Smooth muscle cell (in vitro differentiated cells): ENCODE results near the gene RASA3. TPM values are rescaled to one million over a fixed set of nuclear protein-coding genes. Genes with fewer than 3 reads are reported as not detected.
"Not testable (repeated sequence)": the region's sequence is repeated elsewhere in the genome, so short reads cannot be mapped to it uniquely, and the experiment has no call there.

Experiments used
- DNase-seq: peaks from one replicate; lab custom pipeline; 2025; ENCODE audit not compliant: unreplicated experiment; lab: John Stamatoyannopoulos, UW
- H2AFZ ChIP-seq: fragments of 200-600 bp; sonication (generic); 2 replicates; pipeline ENCODE4 v1.6.0; 2016; ENCODE audit warnings: antibody characterized with exemption, low read depth, mild to moderate bottlenecking
- H3F3A ChIP-seq: fragments of 200-600 bp; sonication (generic); 2 replicates; pipeline ENCODE4 v1.6.0; 2017; ENCODE audit warnings: antibody characterized with exemption, low read depth
- H3K27ac ChIP-seq: fragments of 200-600 bp; sonication (generic); 2 replicates; pipeline ENCODE4 v1.5.1; 2016; ENCODE audit warnings: low read depth, mild to moderate bottlenecking
- H3K27me3 ChIP-seq: fragments of 200-600 bp; sonication (generic); 2 replicates; pipeline ENCODE4 v1.6.1; 2016; ENCODE audit warnings: low read depth, mild to moderate bottlenecking
- H3K36me3 ChIP-seq: fragments of 200-600 bp; sonication (generic); 2 replicates; pipeline ENCODE4 v1.5.1; 2016; ENCODE audit warnings: low read depth
- H3K4me1 ChIP-seq: fragments of 200-600 bp; sonication (generic); 2 replicates; pipeline ENCODE4 v1.5.1; 2016; ENCODE audit warnings: low read depth
- H3K4me2 ChIP-seq: fragments of 200-600 bp; sonication (generic); 2 replicates; pipeline ENCODE4 v1.6.0; 2016; ENCODE audit warnings: mild to moderate bottlenecking
- H3K4me3 ChIP-seq: fragments of 200-600 bp; sonication (generic); 2 replicates; pipeline ENCODE4 v1.5.1; 2016; ENCODE audit warnings: mild to moderate bottlenecking
- H3K79me2 ChIP-seq: fragments of 200-600 bp; sonication (generic); 2 replicates; pipeline ENCODE4 v1.6.0; 2016; ENCODE audit warnings: low read depth, mild to moderate bottlenecking
- H3K9ac ChIP-seq: fragments of 200-600 bp; sonication (generic); 2 replicates; pipeline ENCODE4 v1.6.0; 2016; ENCODE audit warnings: low read depth
- H3K9me3 ChIP-seq: fragments of 200-600 bp; sonication (generic); replicated peaks from 2 replicates; pipeline ENCODE4 v1.5.1; 2016; ENCODE audit warnings: low read depth
- H4K20me1 ChIP-seq: fragments of 200-600 bp; sonication (generic); 2 replicates; pipeline ENCODE4 v1.6.0; 2016; ENCODE audit warnings: low read depth
- WGBS: methylation state at CpG from one replicate; pipeline ENCODE4 v1.1.7; 2016; ENCODE audit warnings: low lambda C conversion rate; 5-methylcytosine and 5-hydroxymethylcytosine counted together
- polyA plus RNA-seq: library from polyadenylated mRNA; unstranded; fragments of >200 nt; fragmentation: Nextera tagmentation; extraction: Ambion mirVana; gene quantifications from 2 replicates; pipeline ENCODE4 v1.2.1, GENCODE V29; 2016
- total RNA-seq: library from RNA; depleted of rRNA; stranded (reverse); fragments of >200 nt; gene quantifications from 2 replicates; pipeline ENCODE4 v1.2.3, GENCODE V29; 2014
- TF ChIP-seq, protein P1 (sequence below): fragments of 200-600 bp; sonication (generic); IDR thresholded peaks from 2 replicates; pipeline ENCODE4 v1.5.1; 2017; ENCODE audit warnings: borderline replicate concordance, mild to moderate bottlenecking, antibody characterized with exemption; ENCODE audit not compliant: insufficient read depth, poor library complexity, severe bottlenecking

RASA3 gene
- total and polyA plus RNA-seq, 2 experiments from 2014 or later: 21.3 to 26.8 TPM

DNA sequence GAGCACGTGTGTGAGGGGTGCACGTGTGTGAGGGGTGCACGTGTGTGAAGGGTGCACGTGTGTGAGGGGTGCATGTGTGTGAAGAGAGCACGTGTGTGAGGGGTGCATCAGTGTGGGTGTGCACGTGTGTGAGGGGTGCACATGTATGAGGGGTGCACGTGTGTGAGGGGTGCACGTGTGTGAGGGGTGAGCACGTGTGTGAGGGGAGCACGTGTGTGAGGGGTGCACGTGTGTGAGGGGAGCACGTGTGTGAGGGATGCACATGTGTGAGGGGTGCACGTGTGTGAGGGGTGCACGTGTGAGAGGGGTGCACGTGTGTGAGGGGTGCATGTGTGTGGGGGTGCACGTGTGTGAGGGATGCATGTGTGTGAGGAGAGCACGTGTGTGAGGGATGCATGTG lies 15.7 kb downstream of the RASA3 start:
- Histone ChIP-seq H3K27me3 (no peaks in the 10 kb centered on the region), H2AFZ (no peak overlapping the region), H3K4me3 (no peak overlapping the region), H3K27ac (no peak overlapping the region), H3K4me2 (no peak overlapping the region), H3K9me3 (no peaks in the 10 kb centered on the region), H3K36me3 (no peaks in the 10 kb centered on the region), H4K20me1 (peaks cover 24% of the 10 kb centered on the region), H3K4me1 (peaks cover 30% of the 10 kb centered on the region), H3K9ac (no peak overlapping the region), H3K79me2 (peaks cover 43% of the 10 kb centered on the region), H3F3A (peaks cover 11% of the 10 kb centered on the region)
- 97% methylated on average over 14 of the region's 17 CpGs for WGBS
- TF ChIP-seq, protein P1, sequence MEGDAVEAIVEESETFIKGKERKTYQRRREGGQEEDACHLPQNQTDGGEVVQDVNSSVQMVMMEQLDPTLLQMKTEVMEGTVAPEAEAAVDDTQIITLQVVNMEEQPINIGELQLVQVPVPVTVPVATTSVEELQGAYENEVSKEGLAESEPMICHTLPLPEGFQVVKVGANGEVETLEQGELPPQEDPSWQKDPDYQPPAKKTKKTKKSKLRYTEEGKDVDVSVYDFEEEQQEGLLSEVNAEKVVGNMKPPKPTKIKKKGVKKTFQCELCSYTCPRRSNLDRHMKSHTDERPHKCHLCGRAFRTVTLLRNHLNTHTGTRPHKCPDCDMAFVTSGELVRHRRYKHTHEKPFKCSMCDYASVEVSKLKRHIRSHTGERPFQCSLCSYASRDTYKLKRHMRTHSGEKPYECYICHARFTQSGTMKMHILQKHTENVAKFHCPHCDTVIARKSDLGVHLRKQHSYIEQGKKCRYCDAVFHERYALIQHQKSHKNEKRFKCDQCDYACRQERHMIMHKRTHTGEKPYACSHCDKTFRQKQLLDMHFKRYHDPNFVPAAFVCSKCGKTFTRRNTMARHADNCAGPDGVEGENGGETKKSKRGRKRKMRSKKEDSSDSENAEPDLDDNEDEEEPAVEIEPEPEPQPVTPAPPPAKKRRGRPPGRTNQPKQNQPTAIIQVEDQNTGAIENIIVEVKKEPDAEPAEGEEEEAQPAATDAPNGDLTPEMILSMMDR: no peak
- no peak for DNase-seq

DNA sequence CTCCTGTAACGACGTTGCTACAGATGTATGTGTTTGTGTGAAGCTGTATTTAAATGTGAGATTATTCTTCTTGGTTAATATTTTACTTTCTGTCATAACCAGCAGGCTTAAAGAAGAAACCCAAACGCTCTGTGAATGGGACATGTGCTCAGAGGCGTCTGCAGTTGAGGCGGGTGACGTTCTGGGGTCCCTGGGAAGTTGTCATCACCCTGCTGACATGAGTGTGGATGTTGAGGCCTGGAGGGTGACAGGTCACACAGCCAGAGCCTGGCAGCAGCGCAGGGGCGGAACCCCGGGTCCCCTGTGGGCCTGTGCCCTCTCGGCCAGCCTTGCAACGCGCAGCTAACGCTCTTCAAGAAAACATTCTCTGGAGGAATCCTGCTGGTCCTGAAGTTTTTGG lies 16.6 kb downstream of the RASA3 start:
- Histone ChIP-seq H3K27ac (peak overlapping the region; percentile 93), H3K4me3 (no peak overlapping the region), H3K9ac (peak overlapping the region; percentile 73), H2AFZ (no peak overlapping the region), H3K79me2 (peaks cover 39% of the 10 kb centered on the region), H3K4me2 (peak overlapping the region; percentile 76), H3K9me3 (no peaks in the 10 kb centered on the region), H3K4me1 (peaks cover 27% of the 10 kb centered on the region), H3K36me3 (no peaks in the 10 kb centered on the region), H3K27me3 (no peaks in the 10 kb centered on the region), H3F3A (peaks cover 4% of the 10 kb centered on the region), H4K20me1 (peaks cover 26% of the 10 kb centered on the region)
- TF ChIP-seq, protein P1: no peak
- 78% methylated on average over 13 of the region's 13 CpGs for WGBS
- DNase-seq: no peak

DNA sequence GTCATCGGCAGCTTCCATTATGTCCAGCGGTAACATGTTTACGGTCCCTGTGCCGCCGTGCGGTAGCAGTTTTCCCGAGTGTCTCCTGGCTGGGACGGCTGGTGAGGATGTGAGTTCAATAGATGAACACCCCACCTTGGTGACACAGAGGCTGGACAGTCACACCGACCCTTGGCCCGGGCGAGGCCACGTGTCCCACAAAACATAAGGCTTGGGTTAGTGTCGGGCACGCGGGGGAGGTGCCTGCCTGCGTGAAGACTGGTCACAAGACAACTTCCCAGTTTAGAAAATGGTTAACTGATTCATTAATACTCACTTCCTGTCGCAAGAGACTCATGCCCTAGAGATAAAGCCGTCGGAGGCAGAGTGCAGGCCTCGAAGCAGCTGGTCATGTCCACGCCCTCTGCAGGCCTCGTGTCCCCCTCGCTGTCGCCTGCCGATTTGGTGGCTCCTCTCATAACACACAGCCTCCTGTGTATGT lies 17.2 kb downstream of the RASA3 start:
- DNase-seq: no peak
- TF ChIP-seq, protein P1: peak; percentile 20
- Histone ChIP-seq H3K4me3 (no peak overlapping the region), H3K27ac (peak overlapping the region; percentile 93), H3F3A (no peaks in the 10 kb centered on the region), H3K9me3 (no peaks in the 10 kb centered on the region), H3K4me1 (peaks cover 23% of the 10 kb centered on the region), H3K4me2 (peak overlapping the region; percentile 76), H3K9ac (peak overlapping the region; percentile 73), H3K36me3 (no peaks in the 10 kb centered on the region), H3K27me3 (no peaks in the 10 kb centered on the region), H3K79me2 (peaks cover 42% of the 10 kb centered on the region), H2AFZ (no peak overlapping the region), H4K20me1 (peaks cover 32% of the 10 kb centered on the region)
- WGBS: 33% methylated on average over 25 of the region's 25 CpGs

DNA sequence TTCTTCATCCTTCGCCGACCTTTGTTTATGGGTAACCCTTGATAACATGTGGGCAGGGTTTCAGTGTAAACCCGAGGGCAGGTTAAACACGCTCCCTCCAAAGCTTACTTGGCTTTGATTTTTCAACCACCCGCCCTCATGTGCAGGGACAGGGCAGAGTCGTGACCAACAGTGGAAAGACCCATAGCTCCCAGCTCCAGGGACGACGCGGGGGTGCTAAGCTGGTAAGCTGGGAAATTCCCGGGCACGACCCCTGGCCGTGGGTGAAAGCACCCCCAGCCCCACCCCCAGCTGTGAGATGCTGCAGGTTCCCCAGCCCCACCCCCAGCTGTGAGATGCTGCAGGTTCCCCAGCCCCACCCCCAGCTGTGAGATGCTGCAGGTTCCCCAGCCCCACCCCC lies 17.8 kb downstream of the RASA3 start:
- not testable (repeated sequence) for H3K9me3 ChIP-seq, H3F3A ChIP-seq, H3K36me3 ChIP-seq, H2AFZ ChIP-seq, H3K4me3 ChIP-seq, H3K9ac ChIP-seq, H3K27me3 ChIP-seq, DNase-seq
- peaks cover 26% of the 10 kb centered on the region for H3K4me1 ChIP-seq
- H4K20me1 ChIP-seq: peaks cover 38% of the 10 kb centered on the region
- H3K27ac ChIP-seq: peak overlapping the region; percentile 93
- peak overlapping the region; percentile 55 for H3K4me2 ChIP-seq
- WGBS: 71% methylated on average over 12 of the region's 12 CpGs
- peaks cover 47% of the 10 kb centered on the region for H3K79me2 ChIP-seq
